ENCODE data around the gene B3GALT6.

The B3GALT6 gene

DNA sequence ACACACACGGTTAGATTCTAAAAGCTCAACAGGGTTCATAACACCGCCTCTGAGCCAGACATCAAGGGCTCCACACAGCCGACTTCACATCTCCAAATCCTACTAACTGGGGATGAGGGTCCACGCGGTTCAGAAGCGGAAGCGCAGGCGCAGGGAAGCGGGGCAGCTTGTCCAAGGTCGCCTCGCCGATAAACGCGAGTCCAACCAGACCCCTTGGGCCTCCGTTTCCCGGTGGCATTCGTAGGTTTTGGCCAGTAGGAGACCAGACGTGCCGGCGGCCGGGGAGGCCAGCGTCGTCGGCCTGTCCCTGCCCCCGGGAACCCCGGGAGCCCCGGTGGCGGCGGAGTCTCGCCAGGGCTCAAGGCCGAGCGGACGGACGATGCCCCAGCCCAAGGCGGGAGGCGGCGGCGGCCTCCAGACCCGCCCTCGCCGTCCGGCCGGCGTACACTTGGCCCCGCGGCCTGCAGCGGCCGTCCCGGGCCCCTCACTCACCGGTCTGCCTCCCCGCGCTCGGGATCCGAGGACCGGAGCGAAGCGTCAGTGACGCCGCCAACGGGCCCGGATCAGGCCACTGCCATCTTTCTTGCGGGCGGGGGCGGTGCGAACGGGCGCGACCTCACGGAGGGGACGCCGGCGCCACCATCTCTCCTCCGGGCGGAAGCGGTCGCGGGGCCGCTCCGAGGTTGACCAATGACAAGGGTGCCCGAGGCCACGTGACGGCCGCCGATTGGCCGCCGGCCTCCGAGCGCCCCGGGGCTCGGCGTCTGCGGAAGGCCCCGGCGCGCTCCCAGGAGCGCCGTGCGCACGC is 433 bp upstream of the B3GALT6 start, which contains the start of gene SDF4:
Gene SDF4, minus strand, starts transcription at position 602 of the 808 bp plus-strand sequence. CDS start 3,229 bp downstream, outside the sequence.
- DNase-seq (ENCODE audit: low read depth), result peak; percentile 95

- no peak for DNase-seq (ENCODE audit: low read depth)
These were observed 944 bp downstream of the B3GALT6 start for GRCh38 chr1:1232796-1233566.

GRCh38 chr1:1233567-1233892 is 1.5 kb downstream of the B3GALT6 start:
- no peak for DNase-seq (ENCODE audit: low read depth)

DNA sequence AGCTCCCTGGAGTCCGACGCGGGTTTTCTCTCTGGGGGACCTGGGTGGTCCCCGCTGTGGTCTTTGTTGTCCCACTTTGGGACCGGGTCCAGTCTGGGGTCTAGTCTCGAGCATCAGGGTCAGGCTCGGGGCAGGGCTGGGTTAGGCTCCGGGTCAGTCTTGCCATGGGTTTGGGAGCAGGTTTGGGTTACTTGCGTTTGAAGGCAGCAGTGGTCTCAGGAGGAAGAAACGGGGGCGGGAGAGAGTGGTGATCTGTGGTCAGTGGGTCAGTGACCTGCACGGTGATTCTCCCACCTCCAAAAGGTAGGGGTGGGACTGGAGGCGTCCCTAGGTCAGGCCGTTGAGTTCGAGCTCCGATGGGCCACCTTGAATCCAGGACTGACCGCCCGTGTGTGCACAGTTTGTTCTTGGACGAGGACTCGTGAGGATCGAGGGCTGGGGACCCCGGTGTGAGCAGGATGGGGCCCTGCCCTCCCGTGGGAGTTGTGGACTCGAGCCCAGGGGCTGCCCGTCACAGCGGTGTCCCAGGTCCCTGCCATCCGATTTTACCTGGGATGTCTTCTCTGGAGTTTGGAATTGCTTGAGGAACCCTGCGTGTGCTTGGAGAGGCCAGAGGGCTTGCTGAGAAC is 2.3 kb downstream of the B3GALT6 start:
- DNase-seq (ENCODE audit: low read depth), result no peak

- no peak for DNase-seq (ENCODE audit: low read depth)
These were observed 3.1 kb downstream of the B3GALT6 start for GRCh38 chr1:1235016-1235744.

- no peak for DNase-seq (ENCODE audit: low read depth)
These were observed 4.2 kb downstream of the B3GALT6 start for GRCh38 chr1:1236176-1236763.

- DNase-seq (ENCODE audit: low read depth), result no peak
These were observed 5.2 kb downstream of the B3GALT6 start for GRCh38 chr1:1236945-1237873.

DNA sequence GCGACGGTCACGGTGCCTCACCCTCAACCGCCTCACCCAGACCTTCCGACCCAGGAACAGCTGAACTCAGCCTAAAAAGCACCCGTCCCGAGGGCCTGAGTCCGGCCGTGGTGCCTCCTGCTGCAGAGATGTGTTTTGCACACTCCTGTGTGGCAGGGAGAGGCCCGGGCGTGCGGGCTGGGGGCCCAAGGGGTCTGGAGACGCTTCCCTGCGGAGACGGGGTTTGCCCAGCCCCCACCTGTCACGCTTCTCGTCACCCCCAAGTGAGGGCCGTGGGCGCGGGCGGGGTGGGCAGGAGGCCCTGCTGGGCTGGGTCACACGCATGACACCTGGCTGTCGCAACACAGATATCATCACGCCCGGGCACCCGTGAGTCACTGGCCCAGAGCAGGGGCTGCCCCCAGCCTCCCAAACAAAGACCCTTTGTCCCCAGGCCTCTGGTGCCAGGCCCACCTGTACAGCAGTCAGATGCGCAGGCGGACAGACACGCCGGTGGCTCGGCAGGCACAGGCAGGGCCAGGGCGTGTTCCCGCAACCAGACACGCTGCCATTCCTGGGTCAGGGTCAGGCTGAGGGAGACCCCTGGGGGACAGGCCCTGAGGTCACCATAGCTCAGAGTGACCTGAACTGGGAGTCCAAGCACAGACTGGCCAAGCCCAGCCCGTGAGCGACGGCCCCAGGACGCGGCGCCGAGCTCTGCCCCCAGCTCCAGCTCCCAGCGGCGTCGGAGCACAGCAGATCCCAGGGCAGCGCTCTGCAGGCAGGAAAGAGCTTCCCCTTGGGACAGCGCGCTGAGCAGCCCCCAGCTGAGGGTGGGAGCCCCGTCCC is 6.1 kb downstream of the B3GALT6 start:
- no peak for DNase-seq (ENCODE audit: low read depth)

- no peak for DNase-seq (ENCODE audit: low read depth)
These were observed 6.7 kb downstream of the B3GALT6 start for GRCh38 chr1:1238702-1239178.

- no peak for DNase-seq (ENCODE audit: low read depth)
These were observed 7.2 kb downstream of the B3GALT6 start for GRCh38 chr1:1239227-1239613.

DNA sequence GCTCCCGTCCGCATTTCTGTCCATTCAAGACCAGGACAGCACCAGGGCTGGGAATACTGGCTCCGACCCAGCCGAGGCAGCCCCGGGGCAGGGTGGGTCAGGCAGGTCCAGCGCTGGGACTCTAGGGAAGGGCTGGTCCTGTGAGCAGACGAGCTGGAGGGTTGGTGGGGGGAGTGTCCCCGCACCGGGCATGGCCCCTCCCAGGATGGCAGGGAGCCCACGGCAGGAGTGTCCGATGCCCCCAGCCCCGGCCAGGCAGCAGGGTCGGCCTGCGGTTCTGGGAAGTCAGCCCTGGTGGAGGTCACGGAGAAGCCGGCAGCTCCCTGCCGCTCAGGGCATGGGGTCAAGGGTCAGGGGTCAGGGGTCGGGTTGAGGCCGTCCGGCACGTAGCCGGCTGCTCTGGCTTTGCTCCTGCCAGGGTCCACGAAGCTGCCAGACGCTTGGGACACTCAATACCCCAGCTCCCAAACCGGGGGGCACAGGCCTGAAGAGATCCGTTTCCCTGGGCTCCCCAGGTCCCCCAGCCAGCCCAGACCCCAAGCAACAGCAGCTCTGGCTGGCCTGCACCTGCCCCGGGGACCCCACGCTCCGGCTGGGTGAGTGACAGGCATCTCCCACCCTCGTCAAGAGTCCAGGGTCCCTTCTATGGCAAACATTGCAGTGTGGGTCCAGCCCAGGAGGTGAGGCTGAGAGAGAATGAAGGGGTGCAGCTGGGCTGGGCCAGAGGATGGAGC is 7.7 kb downstream of the B3GALT6 start:
- no peak for DNase-seq (ENCODE audit: low read depth)

GRCh38 chr1:1240348-1240732 is 8.3 kb downstream of the B3GALT6 start:
- DNase-seq (ENCODE audit: low read depth), result no peak

DNA sequence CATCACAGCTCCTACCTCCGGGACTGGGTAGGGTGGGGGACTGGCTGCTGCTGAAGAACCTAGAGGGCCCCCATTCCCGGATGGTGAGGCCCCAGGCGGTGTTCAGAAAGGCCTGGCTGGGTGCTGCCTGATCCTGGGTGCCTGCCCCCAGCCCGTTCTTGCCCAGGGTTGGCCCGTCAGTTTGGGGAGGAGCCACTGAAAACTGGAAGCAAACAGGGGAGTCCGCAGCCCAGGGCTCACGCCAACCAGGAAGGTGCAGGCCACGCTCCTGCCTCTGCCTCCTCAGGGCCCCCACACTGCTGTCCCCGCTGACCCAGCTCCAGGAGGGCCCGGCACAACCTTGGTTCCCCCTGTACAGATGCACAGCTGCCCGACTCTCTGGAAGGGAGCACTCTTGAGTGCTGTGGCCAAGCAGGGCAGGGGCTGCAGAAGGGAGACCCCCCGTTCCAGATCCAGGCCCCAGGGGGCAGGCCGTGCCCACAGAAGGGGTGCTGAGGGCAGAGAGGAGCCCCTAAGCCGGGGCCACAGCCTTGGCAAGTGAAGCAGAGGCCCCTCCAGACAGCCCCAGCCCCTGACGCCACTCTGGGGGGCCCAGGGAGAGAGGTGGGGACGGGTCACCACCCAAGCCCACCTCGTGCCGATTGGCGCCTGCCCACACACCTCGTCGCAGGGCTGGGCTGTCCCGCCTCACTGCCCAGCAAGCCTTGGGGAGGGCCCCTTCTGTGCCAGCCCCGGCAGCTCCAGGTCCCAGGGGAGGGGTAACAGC is 9.0 kb downstream of the B3GALT6 start:
- DNase-seq (ENCODE audit: low read depth), result no peak

DNA sequence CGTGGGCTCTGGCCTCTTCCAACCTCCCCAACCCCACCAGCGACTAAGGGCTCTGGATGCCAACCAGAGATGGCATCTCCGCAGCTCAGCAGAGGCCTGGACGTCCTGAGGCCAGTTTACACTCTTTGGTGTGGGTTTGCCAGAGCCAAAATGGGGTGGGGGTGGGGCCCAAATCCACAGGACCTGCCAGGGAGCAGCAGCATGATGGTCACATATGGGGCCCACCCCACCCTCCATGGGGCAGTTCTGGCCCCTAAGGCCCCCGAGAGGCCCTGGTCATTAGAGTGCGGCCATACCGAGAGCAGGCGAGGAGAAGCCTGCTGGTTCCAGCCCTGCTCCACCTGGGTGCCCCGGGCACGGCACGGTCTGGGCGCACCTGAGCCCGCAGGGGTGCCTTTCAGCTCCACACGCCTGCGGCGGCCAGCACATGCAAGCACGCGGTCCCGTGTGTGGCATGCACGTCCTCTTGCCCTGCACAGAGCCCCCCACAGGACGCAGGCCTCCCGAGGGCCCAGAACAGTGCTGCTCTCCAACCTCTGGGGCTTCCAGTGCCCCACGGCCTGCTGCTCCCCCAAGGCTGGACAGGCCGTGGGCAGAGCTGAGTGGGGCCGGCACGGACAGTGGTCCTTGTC is 9.7 kb downstream of the B3GALT6 start:
- DNase-seq (ENCODE audit: low read depth), result no peak

DNA sequence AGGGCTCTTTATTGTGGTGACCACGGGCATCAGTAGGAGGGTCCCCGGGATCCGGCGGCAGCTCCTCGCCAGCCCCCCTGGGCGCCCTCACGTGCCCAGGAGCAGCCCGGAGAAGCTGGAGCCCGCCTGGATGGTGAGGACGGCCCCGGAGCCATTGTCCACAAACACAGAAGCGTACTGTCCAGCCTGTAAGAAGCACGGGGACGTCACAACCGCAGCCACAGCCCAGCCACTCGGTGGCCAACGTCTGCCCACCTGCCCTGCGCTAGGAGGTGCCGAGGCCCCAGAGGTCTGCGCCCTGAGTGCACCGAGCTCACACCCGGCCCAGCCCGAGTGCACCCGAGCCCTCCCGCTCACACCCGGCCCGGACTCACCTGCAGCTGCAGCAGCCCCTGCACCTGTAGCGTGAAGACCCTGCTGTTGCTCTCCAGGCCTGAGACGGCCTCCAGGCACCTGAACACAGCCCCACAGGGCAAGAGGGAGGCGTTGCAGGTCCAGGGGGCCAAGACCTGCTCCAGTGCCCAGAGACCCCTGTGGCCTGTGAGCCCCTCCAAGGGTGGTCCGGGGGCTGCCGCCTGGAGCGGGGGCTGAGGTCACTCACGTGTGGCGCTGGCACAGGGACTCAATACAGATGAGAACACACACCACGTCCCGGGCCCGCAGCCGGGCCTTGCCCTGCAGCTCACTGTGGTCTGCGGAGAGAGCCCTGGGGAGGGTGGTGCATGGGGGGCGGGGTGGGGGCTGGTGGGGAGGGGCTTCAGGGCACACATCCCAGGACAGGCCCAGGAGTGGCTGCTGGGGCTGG is 10.6 kb downstream of the B3GALT6 start:
- DNase-seq (ENCODE audit: low read depth), result no peak

GRCh38 chr1:1243266-1243660 is 11.2 kb downstream of the B3GALT6 start:
- DNase-seq (ENCODE audit: low read depth), result no peak

- no peak for DNase-seq (ENCODE audit: low read depth)
These were observed 11.8 kb downstream of the B3GALT6 start for GRCh38 chr1:1243807-1244191.
